Measurements from ENCODE around the gene ADCY10.
A peak's percentile ranks its signal among the peaks of the same experiment; 100 is the strongest.
"Not testable (repeated sequence)": the region's sequence is repeated elsewhere in the genome, so short reads cannot be mapped to it uniquely, and the experiment has no call there.

ADCY10 gene

GRCh38 chr1:167806676-167807075 is 107.3 kb downstream of the ADCY10 start:
- not testable (repeated sequence) for H3K9me3 Mint-ChIP-seq; H3K27ac Mint-ChIP-seq; H3K36me3 Mint-ChIP-seq (ENCODE audit: low read depth); H3K27me3 Mint-ChIP-seq; H3K4me3 Mint-ChIP-seq
- H3K4me1 Mint-ChIP-seq (ENCODE audit: low read depth): peaks cover 23% of the 10 kb centered on the region

GRCh38 chr1:167806235-167806634 is 107.7 kb downstream of the ADCY10 start:
- peaks cover 23% of the 10 kb centered on the region for H3K4me1 Mint-ChIP-seq (ENCODE audit: low read depth)
- not testable (repeated sequence) for H3K4me3 Mint-ChIP-seq; H3K36me3 Mint-ChIP-seq (ENCODE audit: low read depth); H3K27ac Mint-ChIP-seq; H3K9me3 Mint-ChIP-seq; H3K27me3 Mint-ChIP-seq

GRCh38 chr1:167805041-167805556 is 108.8 kb downstream of the ADCY10 start:
- no peak overlapping the region for H3K4me3 Mint-ChIP-seq
- no peaks in the 10 kb centered on the region for H3K36me3 Mint-ChIP-seq (ENCODE audit: low read depth)
- H3K4me1 Mint-ChIP-seq (ENCODE audit: low read depth): peaks cover 23% of the 10 kb centered on the region
- H3K9me3 Mint-ChIP-seq: no peaks in the 10 kb centered on the region
- no peak overlapping the region for H3K27ac Mint-ChIP-seq
- H3K27me3 Mint-ChIP-seq: no peaks in the 10 kb centered on the region

- H3K27ac Mint-ChIP-seq: peak overlapping the region; percentile 76
- H3K36me3 Mint-ChIP-seq (ENCODE audit: low read depth): no peaks in the 10 kb centered on the region
- H3K4me3 Mint-ChIP-seq: peak overlapping the region; percentile 55
- H3K9me3 Mint-ChIP-seq: no peaks in the 10 kb centered on the region
- H3K27me3 Mint-ChIP-seq: no peaks in the 10 kb centered on the region
- peaks cover 23% of the 10 kb centered on the region for H3K4me1 Mint-ChIP-seq (ENCODE audit: low read depth)
These were observed 110.4 kb downstream of the ADCY10 start for GRCh38 chr1:167803358-167804207.

- Mint-ChIP-seq H3K4me1 (ENCODE audit: low read depth) (peaks cover 25% of the 10 kb centered on the region), H3K9me3 (no peaks in the 10 kb centered on the region), H3K27ac (no peak overlapping the region), H3K36me3 (ENCODE audit: low read depth) (no peaks in the 10 kb centered on the region), H3K4me3 (no peak overlapping the region), H3K27me3 (no peaks in the 10 kb centered on the region)
These were observed 111.7 kb downstream of the ADCY10 start for GRCh38 chr1:167802235-167802634.

- Mint-ChIP-seq H3K4me3 (no peak overlapping the region), H3K9me3 (no peaks in the 10 kb centered on the region), H3K27me3 (no peaks in the 10 kb centered on the region), H3K4me1 (ENCODE audit: low read depth) (peaks cover 26% of the 10 kb centered on the region), H3K27ac (no peak overlapping the region), H3K36me3 (ENCODE audit: low read depth) (no peaks in the 10 kb centered on the region)
These were observed 113.7 kb downstream of the ADCY10 start for GRCh38 chr1:167800251-167800650.

- peaks cover 21% of the 10 kb centered on the region for H3K4me1 Mint-ChIP-seq (ENCODE audit: low read depth)
- no peaks in the 10 kb centered on the region for H3K9me3 Mint-ChIP-seq
- no peaks in the 10 kb centered on the region for H3K27me3 Mint-ChIP-seq
These were observed 114.2 kb downstream of the ADCY10 start for GRCh38 chr1:167799747-167800146.

GRCh38 chr1:167798952-167799351 is 115.0 kb downstream of the ADCY10 start:
- Mint-ChIP-seq H3K9me3 (no peaks in the 10 kb centered on the region), H3K27ac (no peak overlapping the region)

More at GRCh38 chr1:167799747-167800146, 114.2 kb downstream of the ADCY10 start:
- no peak overlapping the region for H3K4me3 Mint-ChIP-seq
- no peaks in the 10 kb centered on the region for H3K36me3 Mint-ChIP-seq (ENCODE audit: low read depth)
- no peak overlapping the region for H3K27ac Mint-ChIP-seq

GRCh38 chr1:167797015-167797414 is 116.9 kb downstream of the ADCY10 start:
- no peaks in the 10 kb centered on the region for H3K27me3 Mint-ChIP-seq
- no peak overlapping the region for H3K27ac Mint-ChIP-seq
- H3K9me3 Mint-ChIP-seq: no peaks in the 10 kb centered on the region
- H3K36me3 Mint-ChIP-seq (ENCODE audit: low read depth): peaks cover 4% of the 10 kb centered on the region
- H3K4me3 Mint-ChIP-seq: no peak overlapping the region
- H3K4me1 Mint-ChIP-seq (ENCODE audit: low read depth): peaks cover 11% of the 10 kb centered on the region

More at GRCh38 chr1:167798952-167799351, 115.0 kb downstream of the ADCY10 start:
- H3K4me3 Mint-ChIP-seq: no peak overlapping the region
- no peaks in the 10 kb centered on the region for H3K27me3 Mint-ChIP-seq
- peaks cover 18% of the 10 kb centered on the region for H3K4me1 Mint-ChIP-seq (ENCODE audit: low read depth)
- H3K36me3 Mint-ChIP-seq (ENCODE audit: low read depth): no peaks in the 10 kb centered on the region

GRCh38 chr1:167795810-167796740 is 117.9 kb downstream of the ADCY10 start:
- Mint-ChIP-seq H3K4me3 (no peak overlapping the region), H3K36me3 (ENCODE audit: low read depth) (peaks cover 4% of the 10 kb centered on the region), H3K9me3 (no peaks in the 10 kb centered on the region), H3K27me3 (no peaks in the 10 kb centered on the region), H3K27ac (no peak overlapping the region), H3K4me1 (ENCODE audit: low read depth) (peaks cover 11% of the 10 kb centered on the region)

- Mint-ChIP-seq H3K9me3 (no peaks in the 10 kb centered on the region), H3K27me3 (no peaks in the 10 kb centered on the region), H3K4me3 (no peak overlapping the region), H3K36me3 (ENCODE audit: low read depth) (peaks cover 4% of the 10 kb centered on the region), H3K27ac (no peak overlapping the region), H3K4me1 (ENCODE audit: low read depth) (peaks cover 20% of the 10 kb centered on the region)
These were observed 119.9 kb downstream of the ADCY10 start for GRCh38 chr1:167794043-167794442.

GRCh38 chr1:167792188-167792565 is 121.8 kb downstream of the ADCY10 start:
- Mint-ChIP-seq H3K4me1 (ENCODE audit: low read depth) (peaks cover 22% of the 10 kb centered on the region), H3K36me3 (ENCODE audit: low read depth) (peaks cover 10% of the 10 kb centered on the region), H3K4me3 (no peak overlapping the region), H3K9me3 (no peaks in the 10 kb centered on the region), H3K27ac (no peak overlapping the region), H3K27me3 (no peaks in the 10 kb centered on the region)

- Mint-ChIP-seq H3K4me3 (no peak overlapping the region), H3K27ac (no peak overlapping the region), H3K9me3 (no peaks in the 10 kb centered on the region), H3K27me3 (no peaks in the 10 kb centered on the region), H3K36me3 (ENCODE audit: low read depth) (peaks cover 10% of the 10 kb centered on the region), H3K4me1 (ENCODE audit: low read depth) (peaks cover 18% of the 10 kb centered on the region)
These were observed 122.4 kb downstream of the ADCY10 start for GRCh38 chr1:167791281-167792187.

- Mint-ChIP-seq H3K27me3 (no peaks in the 10 kb centered on the region), H3K27ac (no peak overlapping the region), H3K4me1 (ENCODE audit: low read depth) (peaks cover 18% of the 10 kb centered on the region), H3K36me3 (ENCODE audit: low read depth) (peaks cover 10% of the 10 kb centered on the region), H3K4me3 (no peak overlapping the region), H3K9me3 (no peaks in the 10 kb centered on the region)
These were observed 123.8 kb downstream of the ADCY10 start for GRCh38 chr1:167790117-167790516.

Data from stimulated activated naive CD8-positive, alpha-beta T cell treated with anti-CD3 and anti-CD28 coated beads, Interleukin-15, Interleukin-2, amounts not matched to agents 100 ng/mL and 50 ng/mL, for 24 hours (primary cell).